Type B pancreatic cell (in vitro differentiated cells): ENCODE measurements around the gene SHC1. TPM values are rescaled to one million over a fixed set of nuclear protein-coding genes. Genes with fewer than 3 reads are reported as not detected.

Experiments
- DNase-seq: peaks from one replicate; pipeline ENCODE4 v3.0.0; 2021; ENCODE audit warnings: mixed read lengths; ENCODE audit not compliant: unreplicated experiment; ENCODE audit errors: extremely low spot score
- H3K27ac Mint-ChIP-seq: 2 replicates; pipeline ENCODE4 v1.8.0; 2021; ENCODE audit warnings: mild to moderate bottlenecking, mixed read lengths
- H3K27me3 Mint-ChIP-seq: 2 replicates; pipeline ENCODE4 v1.8.0; 2021; ENCODE audit warnings: mixed read lengths
- H3K36me3 Mint-ChIP-seq: 2 replicates; pipeline ENCODE4 v1.8.0; 2021; ENCODE audit warnings: mixed read lengths
- H3K4me1 Mint-ChIP-seq: one replicate; pipeline ENCODE4 v1.8.0; 2021; ENCODE audit warnings: mixed read lengths; ENCODE audit not compliant: unreplicated experiment
- H3K4me3 Mint-ChIP-seq: 2 replicates; pipeline ENCODE4 v1.8.0; 2021; ENCODE audit warnings: mild to moderate bottlenecking, mixed read lengths
- H3K9me3 Mint-ChIP-seq: 2 replicates; pipeline ENCODE4 v1.8.0; 2021; ENCODE audit warnings: mixed read lengths
- total RNA-seq: library from RNA; stranded (reverse); gene quantifications from 2 replicates; pipeline ENCODE4 v1.2.1, GENCODE V29; 2021; ENCODE audit warnings: low replicate concordance
- TF ChIP-seq, protein P1 (sequence below): fragments of 200-600 bp; sonication (generic); conservative IDR thresholded peaks from 2 replicates; pipeline ENCODE4 v1.5.0; 2021; ENCODE audit warnings: antibody characterized with exemption, mild to moderate bottlenecking

SHC1 gene
- total RNA-seq, 1 donor from 2014 or later, result 87.8 TPM

DNA sequence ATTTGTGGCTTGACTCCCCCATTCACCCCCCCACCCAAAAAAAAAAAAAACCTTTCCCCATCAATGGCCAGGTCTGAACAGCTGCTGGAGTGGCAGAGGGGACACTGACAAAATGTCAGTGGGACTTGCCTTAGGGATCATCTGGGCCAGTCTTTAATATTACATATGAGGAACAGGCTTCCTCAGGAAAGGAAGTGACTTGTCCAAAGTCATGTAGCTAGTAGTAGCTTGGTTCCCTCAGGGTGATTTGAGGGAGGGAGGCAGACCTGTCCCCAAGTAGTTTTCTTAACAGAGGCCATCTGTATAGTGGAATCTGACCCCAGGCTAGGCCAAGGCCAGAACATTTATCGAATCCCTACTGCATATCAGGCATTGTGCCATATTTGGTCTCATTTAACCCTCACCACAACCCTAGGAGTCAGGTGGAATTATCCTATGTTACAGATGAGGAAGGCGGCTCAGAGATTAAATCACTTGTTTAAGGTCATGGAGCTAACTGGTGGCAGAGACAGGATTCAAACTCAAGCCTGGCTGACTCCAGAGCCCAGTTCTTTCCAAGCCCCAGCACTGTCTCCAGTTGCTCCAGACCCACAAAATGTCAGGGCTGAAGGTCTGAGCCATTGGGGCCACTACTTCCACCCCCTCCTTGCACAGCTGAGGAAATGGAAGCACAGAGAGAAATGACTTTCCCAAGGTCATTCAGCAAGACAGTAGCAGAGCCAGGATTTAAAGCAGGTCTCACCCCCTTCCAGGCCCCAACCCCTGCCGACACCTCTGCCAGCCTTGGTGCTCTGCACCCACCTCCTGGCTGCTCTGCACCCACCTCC is 42.4 kb upstream of the SHC1 start:
- TF ChIP-seq, protein P1, sequence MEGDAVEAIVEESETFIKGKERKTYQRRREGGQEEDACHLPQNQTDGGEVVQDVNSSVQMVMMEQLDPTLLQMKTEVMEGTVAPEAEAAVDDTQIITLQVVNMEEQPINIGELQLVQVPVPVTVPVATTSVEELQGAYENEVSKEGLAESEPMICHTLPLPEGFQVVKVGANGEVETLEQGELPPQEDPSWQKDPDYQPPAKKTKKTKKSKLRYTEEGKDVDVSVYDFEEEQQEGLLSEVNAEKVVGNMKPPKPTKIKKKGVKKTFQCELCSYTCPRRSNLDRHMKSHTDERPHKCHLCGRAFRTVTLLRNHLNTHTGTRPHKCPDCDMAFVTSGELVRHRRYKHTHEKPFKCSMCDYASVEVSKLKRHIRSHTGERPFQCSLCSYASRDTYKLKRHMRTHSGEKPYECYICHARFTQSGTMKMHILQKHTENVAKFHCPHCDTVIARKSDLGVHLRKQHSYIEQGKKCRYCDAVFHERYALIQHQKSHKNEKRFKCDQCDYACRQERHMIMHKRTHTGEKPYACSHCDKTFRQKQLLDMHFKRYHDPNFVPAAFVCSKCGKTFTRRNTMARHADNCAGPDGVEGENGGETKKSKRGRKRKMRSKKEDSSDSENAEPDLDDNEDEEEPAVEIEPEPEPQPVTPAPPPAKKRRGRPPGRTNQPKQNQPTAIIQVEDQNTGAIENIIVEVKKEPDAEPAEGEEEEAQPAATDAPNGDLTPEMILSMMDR, result no peak
- no peak for DNase-seq
- Mint-ChIP-seq H3K4me3 (no peak overlapping the region), H3K4me1 (peaks cover 24% of the 10 kb centered on the region), H3K36me3 (no peaks in the 10 kb centered on the region), H3K27me3 (no peaks in the 10 kb centered on the region), H3K9me3 (no peaks in the 10 kb centered on the region), H3K27ac (peak overlapping the region; percentile 78)

- no peaks in the 10 kb centered on the region for H3K36me3 Mint-ChIP-seq
- no peak overlapping the region for H3K4me3 Mint-ChIP-seq
- H3K27ac Mint-ChIP-seq, result peak overlapping the region; percentile 78
- TF ChIP-seq, protein P1, result no peak
- H3K27me3 Mint-ChIP-seq, result no peaks in the 10 kb centered on the region
- H3K4me1 Mint-ChIP-seq, result peaks cover 24% of the 10 kb centered on the region
- no peaks in the 10 kb centered on the region for H3K9me3 Mint-ChIP-seq
- no peak for DNase-seq
Measured at GRCh38 chr1:155012026-155012546, 41.5 kb upstream of the SHC1 start.

GRCh38 chr1:155011437-155012025 is 41.0 kb upstream of the SHC1 start:
- Mint-ChIP-seq H3K36me3 (no peaks in the 10 kb centered on the region), H3K4me3 (no peak overlapping the region), H3K27me3 (no peaks in the 10 kb centered on the region), H3K9me3 (no peaks in the 10 kb centered on the region), H3K27ac (peak overlapping the region; percentile 78), H3K4me1 (peaks cover 28% of the 10 kb centered on the region)
- TF ChIP-seq, protein P1, result no peak
- no peak for DNase-seq

DNA sequence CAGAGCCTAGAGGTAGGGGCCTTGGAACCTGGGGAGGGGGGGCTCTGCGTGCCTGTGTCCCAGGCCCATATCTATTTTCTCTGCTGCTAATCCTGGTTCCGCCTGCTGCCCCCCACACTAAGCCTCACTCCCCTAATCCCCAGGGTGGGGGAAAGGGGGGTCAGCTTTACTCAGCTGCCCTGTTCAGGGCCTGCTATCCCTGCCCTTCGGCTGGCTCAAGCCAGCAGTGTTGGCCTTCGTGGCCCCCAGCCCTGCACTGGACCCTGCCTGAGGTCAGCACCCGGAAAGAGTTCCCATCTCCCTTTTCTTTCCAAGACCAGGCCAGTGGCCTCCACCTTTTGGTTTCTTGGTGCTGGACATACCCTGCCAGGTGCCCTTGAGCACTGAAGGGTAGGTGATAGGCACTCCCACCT is 40.5 kb upstream of the SHC1 start:
- H3K4me1 Mint-ChIP-seq, result peaks cover 33% of the 10 kb centered on the region
- no peaks in the 10 kb centered on the region for H3K9me3 Mint-ChIP-seq
- H3K27me3 Mint-ChIP-seq, result no peaks in the 10 kb centered on the region
- H3K36me3 Mint-ChIP-seq, result no peaks in the 10 kb centered on the region
- DNase-seq, result no peak
- TF ChIP-seq, protein P1, result no peak
- no peak overlapping the region for H3K4me3 Mint-ChIP-seq
- no peak overlapping the region for H3K27ac Mint-ChIP-seq

DNA sequence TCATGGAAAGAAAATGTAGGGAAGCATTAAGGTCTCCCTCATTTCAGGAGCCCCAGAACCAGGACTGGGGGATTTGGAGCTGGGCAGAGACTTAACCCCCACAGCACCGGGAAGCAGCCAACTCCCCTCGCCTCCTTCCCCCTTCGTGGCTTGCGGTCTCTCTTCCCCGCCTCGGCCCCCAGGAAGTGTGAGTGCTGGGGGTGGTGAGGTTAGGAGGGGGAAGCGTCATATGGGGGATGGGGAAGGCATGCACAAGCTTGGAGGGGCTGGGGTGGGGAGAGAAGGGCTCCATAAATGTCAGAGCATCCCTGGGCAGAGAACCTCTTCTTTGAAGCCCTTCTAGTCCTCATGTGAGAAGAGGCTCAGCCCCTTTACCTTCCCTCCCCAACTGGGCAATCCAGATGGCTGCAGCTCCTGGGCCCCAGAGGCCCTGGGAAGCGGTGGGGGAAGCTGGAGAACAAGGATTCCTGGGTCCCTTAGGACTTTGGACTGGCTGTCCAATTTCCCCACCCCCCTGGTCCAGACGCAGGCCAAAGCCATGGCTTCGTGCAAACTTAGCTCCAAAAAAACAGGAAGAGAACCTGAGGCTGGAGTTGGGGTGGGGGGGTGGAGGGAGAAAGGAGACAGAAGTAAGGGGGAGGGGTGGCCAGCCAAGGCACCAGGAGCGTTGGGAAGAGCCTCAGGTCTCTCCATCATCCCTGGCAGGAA is 39.8 kb upstream of the SHC1 start:
- H3K4me1 Mint-ChIP-seq, result peaks cover 34% of the 10 kb centered on the region
- H3K36me3 Mint-ChIP-seq, result no peaks in the 10 kb centered on the region
- no peak for DNase-seq
- H3K27me3 Mint-ChIP-seq, result no peaks in the 10 kb centered on the region
- no peak overlapping the region for H3K4me3 Mint-ChIP-seq
- peak overlapping the region; percentile 73 for H3K27ac Mint-ChIP-seq
- TF ChIP-seq, protein P1, result no peak
- H3K9me3 Mint-ChIP-seq, result no peaks in the 10 kb centered on the region
